NCI-H2107 treated with DMSO at 0.1 percent for 48 hours (cell line): Measurements from ENCODE around the gene ADARB1.

Source experiments
- DNase-seq: peaks from one replicate; lab custom pipeline; 2025; ENCODE audit not compliant: unreplicated experiment; lab: John Stamatoyannopoulos, UW

ADARB1 gene

DNA sequence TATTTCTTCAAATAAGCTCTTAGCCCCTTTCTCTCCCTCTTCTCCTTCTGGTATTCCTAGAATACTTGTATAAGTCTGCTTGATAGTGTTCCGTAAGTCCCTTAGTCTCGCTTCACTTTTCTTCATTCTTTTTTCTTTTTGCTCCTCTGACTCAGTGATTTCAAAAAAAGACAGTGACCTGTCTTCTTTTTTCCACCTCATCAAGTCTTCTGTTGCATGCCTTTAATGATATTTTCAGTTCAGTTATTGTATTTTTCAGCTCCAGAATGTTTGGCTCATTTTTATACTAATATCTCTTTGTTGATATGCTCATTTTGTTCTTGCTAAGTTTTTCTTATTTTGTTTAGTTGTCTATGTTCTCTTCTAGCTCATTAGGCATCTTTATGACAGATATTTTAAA, 115.6 kb downstream of the ADARB1 start:
- no peak for DNase-seq

DNA sequence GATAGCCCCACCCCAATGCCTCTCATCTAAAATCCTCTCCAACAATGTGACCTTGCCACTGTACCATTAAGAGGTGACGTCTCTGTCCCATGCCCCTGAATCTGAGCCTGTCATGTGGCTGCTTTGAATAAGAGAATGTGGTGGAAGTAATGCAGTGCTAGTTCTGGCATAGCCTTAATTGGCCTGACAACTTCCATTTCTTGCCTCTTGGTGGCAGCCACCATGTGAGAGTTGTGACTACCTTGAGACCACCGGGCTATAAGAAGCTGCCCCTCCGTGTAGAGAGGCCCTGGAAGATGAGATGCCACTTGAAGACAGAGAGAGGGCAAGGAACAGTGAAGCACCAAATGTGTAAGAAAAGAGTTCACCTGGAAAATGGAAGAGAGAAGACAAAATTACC, 118.0 kb downstream of the ADARB1 start:
- DNase-seq: no peak

DNA sequence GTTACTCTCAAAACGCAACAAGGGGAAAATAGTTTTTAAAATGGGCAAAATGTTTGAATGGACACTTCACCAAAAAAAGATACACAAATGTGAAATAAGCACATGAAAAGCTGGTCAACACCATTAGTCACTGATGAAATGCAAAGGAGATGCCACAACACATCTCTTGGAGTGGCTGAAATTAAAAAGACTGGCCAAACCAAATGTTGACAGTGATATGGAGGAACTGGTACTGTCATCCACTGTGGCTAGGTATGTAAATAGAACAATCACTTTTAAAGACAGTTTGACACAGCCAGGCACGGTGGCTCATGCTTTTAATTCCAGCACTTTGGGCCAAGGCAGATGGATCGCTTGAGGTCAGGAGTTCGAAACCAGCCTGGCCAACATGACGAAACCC, 122.2 kb downstream of the ADARB1 start:
- no peak for DNase-seq

DNA sequence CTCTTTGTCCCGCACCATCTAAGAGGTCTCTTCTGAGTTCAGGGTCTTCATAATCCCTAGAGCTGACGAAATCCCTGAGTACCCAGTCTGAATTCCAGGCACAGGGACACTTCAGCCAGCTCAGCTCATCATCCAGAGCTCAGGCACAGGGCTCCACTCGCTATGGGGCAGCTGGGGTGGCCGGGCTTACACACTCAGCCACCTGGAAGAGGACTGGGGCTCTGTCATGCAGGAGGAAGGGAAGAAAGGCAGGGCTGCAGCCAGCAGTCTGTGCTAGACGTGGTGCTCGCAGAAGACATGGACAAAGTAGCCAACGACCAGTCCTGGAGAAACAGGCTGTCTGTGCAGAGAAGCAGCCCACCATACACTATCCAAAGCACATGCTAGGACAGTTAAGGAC, 124.8 kb downstream of the ADARB1 start:
- DNase-seq: no peak

DNA sequence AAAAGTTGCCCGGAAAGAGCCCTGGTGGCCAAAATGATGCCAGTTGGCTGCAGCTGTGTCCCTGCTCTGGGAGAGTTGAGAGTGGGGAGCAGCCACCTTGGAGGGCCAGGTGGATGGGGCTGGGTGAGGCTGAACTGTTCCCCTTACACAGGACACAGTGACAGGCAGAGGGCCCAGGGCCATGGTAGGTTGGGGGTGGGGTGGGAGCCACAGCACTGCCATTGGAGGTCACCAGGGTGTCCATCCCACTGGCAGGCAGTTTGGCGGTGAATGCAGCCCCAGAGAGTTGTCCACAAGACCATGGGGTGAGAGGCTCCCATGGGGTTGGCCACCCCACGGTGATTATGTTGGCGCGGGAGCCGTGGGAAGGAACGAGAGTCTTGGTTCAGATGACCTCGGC, 125.7 kb downstream of the ADARB1 start:
- no peak for DNase-seq

DNA sequence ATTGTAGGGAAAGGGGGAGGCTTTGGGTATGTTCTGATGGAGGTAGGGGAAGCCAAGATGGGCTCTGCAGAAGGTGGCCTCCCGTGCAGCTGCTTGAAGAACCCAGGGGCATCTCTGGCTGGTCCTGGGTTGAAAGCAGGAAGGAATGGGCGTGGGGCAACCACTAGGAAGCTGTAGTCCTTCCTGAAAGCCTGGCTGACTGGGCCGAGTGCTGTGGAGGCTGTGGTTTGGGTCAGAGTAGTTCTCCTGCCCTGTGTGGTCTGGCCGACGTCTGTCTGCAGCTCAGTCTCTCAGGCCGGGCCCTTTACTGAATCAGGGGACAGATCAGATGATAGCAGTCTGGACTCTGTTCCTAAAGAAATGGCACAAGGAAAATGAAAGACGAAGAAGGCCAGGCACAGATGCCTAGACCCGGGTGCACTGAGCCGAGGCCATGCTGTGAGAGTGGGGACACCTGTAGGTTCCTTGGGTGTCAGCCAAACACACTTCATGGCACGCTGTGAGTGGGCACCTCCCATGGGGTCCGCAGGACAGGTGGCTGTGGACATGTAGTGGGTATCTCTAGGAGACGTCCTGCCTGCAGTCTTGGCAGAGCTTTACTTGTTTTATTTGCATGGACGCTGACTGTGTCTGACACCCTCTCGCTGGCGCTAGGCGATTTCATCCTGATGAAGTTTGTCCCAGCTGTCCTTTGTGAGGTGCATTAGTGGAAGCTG, 126.4 kb downstream of the ADARB1 start:
- no peak for DNase-seq

DNA sequence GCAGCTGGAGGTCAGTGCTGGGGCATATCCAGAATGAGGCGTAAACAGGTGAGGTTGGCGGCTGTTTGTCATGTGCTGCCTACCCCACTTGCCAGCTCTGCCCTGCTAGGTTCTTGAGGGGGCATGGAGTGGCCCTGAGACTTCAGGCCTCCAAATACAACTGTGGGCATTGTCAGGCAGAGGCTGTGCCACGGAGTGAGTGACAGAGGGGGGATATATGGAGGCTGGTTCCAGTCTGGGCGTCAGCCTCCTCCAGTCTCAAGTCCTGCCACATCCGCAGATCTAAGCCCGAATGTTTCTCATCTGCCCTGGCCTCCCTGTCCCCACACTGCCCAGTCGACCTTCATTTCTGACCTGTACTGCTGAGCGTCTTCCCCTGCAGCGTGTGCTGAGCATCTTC, 128.0 kb downstream of the ADARB1 start:
- no peak for DNase-seq

DNA sequence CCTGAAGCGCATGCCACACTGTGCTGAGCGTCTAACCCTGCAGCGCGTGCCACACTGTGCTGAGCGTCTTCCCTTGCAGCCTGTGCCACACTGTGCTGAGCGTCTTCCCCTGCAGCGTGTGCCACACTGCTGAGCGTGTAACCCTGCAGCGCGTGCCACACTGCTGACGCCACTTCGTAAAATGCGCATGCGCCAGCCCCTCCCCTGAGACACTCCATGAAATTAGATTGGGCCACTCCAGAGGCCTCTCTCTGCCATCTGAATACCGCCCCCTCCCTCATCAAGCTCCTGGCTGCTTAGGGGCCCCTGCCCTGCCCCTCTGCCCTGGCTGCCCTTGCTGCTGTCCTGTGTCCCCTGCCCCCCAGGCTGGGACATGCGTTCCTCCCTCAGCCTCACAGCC, 128.5 kb downstream of the ADARB1 start:
- DNase-seq: no peak

DNA sequence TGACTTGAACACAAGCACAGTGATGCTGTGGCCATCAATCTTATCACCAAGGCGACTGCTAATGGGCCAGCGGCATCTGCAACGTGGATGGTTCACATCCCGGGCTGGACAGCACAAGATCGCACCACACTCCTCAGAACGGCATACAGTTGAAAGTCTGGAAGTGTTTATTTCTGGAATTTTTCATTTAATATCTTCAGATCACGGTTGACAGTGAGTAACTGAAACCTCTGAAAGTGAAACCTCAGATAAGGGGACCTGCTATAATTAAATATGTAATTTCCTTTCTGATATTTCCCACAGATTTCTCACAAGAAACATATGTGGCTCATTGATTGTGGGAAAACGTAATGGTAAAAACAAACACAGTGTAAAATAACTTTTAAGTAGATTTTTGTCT, 129.6 kb downstream of the ADARB1 start:
- no peak for DNase-seq

DNA sequence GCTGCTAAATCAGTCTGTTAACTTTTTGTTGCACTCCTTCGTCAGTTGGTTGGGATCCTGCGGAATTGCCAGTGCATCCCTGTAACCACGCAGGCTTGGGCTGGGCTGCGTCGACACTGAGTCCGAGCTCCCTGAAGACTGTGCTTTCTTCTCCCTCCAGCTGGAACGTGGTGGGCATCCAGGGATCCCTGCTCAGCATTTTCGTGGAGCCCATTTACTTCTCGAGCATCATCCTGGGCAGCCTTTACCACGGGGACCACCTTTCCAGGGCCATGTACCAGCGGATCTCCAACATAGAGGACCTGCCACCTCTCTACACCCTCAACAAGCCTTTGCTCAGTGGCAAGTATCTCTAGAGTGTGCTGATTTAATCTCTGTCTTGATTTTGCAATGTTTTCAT, 130.0 kb downstream of the ADARB1 start:
- no peak for DNase-seq

DNA sequence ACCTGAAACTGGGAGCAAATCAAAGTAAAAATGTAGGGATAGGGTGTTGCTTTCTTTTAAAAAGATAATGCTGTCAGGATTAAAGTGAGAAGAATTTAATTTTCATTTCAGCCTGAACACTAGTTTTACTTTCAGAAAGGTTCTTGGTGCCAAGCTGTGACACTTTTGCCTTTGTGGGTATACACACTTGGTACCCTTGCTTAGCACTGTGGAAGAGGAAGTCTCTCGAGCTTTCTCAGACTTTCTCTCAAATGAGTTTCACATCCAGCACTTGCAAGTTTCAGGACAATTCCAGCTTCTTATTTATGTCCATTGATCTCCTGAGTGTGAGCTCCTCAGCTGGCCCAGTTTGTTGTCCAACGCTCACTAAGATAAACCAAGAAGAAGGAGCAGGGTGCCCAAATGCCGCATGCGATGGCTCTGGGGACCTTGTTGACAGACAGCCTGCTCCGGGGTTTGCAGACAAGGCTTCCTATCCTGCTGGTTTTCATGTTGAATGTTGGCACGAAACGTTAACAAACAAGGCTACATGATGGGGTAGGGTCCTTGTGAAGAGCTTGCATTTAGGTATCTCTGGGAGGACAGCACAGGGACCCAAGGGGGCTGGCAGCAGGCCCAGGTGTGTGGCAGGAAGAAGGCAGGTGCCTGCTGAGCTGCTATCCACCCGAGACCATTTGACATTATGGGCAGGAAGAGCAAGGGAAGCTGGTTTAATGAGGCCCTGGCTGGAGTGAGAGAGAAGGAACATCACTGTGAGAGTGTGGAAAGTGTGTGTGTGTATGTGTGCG, 133.7 kb downstream of the ADARB1 start:
- no peak for DNase-seq

DNA sequence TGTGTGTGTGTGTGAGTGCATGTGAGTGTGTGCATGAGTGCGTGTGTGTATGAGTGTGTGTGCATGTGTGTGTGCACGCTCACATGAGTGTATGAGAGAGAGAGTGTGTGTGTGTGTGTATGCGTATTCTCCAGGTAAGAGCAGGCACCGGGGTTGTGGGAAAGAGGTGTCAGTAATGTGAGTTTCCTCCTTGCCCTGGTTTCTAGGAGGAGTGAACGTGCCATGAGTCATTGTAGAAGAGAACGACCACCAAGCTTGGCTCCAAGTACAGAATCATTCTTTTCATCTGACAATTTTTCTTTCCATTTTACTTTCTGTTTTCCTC, 134.2 kb downstream of the ADARB1 start:
- DNase-seq: no peak

DNA sequence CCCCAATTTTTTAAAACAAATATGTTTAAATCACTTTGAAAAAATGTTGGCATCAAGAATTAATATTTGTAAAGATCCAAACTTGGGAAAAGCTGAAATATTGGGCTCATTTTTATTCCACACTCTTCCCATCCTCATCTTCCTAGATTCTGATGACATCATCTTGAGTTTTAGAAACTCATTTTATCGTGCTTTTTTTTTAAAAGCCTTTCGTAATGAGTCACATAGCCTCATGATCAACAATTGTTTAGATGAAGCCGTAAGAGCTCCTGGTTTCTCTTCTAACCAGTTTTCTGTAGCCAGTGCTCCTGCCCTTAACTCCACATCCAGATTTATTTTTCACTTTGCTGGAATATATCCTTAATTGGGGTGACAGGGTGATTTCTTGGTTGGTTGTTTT, 134.7 kb downstream of the ADARB1 start:
- no peak for DNase-seq

DNA sequence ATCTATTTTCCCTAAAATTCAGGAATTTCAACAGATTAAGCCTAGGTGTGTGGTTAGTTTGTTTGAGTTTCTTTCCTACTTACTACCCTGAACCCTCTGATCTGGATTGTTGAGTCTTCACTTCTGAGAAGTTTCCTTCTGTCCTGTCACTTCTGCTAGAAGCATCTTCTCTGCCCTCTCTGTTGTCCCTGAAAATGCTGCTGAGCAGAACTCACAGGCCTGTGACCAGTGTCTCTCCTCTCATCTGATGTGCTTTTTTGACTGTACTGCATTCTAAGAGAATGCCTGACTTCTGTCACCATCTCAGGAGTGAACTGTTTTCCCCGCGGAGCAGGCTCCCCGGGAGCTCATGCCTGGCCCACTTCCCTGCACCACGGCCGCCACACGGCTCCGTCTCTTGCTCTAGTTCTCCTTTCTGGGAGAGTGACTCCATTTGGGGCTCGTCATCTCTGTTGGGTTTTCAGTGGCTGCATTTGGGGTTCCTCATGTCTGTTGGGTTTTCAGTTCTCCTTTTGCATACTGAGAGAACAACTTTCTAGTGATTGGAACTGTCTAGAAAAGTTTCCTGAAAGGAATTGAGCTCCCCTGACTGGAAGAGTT, 135.4 kb downstream of the ADARB1 start:
- no peak for DNase-seq

DNA sequence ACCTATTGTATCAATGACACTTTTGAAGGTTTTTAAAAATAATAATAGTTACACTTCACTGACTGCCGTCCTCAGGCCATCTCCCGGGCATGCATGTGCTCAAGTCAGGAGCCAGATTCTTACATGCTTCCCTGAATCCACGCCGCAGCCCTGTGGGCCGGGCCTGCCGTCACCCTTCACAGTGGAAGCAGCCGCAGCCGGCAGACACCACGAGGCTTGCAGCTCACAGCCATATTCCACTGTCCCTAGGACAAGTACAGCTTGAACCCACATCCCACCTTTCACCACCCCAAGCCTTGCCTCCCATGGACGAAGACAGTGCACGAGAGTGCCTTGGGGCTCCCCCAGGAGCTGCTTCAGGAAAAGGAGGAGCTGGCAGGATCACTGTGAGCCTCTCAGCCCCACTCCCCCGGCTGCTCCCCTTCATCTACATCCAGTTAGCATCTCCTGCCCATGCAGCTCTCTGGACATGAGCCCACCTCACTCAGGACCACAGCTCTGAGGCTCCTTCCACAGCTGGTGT, 136.1 kb downstream of the ADARB1 start:
- no peak for DNase-seq

DNA sequence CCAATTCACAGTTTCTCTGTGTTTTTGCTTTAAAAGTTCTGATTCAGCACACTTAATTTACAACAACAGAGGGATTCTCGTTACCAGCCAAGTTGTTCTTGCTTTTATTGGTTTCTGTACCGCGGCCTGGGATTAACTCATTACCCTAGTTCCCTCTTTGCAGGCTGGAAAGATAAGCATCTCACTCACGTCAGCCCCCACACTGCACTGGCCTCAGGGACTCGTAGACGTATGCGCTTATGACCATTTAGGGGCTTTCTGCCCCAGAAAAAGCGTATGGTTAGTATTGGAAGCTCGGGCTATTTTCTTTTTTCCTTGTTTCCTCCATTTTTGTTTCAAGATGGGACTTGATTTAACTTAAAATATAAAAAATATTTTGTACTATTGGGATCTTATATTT, 137.3 kb downstream of the ADARB1 start:
- no peak for DNase-seq

DNA sequence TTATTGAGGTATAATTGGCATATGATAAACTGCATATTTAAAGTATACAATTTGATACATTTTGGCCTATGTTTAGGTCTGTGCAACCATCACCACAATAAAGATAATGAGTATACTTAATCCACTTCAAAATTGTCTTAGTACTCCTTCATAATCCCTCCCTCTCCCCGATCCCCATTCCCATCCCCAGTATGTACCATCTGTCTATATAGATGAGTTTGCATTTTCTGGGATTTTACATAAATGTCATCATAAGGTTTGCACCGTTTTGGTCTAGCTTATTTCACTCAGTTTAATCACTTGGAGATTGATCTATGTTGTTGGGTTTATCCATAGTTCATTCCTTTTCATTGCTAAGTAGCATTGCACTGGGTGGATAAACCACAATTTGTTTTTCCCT, 139.0 kb downstream of the ADARB1 start:
- DNase-seq: no peak

DNA sequence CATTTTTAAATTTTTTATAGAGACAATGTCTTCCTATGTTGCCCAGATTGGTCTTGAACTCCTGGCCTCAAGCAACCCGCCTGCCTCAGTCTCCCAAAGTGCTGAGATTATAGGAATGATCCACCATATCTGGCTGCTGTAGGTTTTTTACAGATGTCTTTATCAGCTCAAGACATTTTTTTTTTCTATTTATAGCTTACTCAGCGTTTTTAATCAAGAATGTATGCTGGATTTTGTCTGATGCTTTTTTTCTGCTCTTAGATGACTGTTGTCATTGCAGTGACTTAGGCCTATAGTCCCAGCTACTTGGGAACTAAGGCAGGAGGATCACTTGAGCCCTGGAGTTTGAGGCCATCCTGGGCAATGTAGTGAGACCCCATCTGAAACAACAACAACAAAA, 140.8 kb downstream of the ADARB1 start:
- DNase-seq: no peak

DNA sequence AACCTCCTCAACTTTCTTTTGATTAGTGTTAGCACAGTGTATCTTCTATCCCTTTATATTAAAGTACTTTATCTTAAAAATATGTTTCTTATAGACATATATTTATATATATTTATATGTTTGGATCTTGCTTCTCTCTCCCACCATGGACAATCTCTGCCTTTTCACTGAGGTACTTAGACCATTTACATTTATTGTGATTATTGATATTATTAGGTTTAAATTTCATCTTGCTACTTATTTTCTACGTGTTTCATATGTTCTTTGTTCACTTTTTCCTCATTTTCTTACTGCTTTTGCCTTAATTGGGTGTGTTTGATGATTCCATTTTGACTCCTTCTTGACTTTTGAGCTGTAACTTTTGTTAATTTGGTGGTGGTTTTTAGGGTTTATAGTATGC, 142.6 kb downstream of the ADARB1 start:
- no peak for DNase-seq

DNA sequence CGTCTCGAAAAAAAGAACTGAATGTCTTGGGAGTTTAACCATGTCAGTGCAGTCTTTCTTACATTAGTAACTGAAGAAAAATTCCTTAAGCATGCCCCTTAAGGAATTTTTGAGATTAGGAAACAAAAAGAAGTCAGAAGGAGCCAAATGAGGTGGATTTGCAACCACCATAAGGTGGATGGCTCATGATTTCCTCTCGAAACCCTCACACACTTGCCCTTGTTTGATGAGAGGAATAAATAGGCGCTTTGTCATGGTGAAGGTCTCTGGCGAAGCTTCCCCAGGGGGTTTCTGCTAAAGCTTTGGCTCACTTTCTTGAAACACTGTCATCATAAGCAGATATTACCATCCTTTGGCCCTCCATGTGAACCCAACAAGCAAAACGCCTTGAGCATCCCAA, 145.1 kb downstream of the ADARB1 start:
- no peak for DNase-seq

DNA sequence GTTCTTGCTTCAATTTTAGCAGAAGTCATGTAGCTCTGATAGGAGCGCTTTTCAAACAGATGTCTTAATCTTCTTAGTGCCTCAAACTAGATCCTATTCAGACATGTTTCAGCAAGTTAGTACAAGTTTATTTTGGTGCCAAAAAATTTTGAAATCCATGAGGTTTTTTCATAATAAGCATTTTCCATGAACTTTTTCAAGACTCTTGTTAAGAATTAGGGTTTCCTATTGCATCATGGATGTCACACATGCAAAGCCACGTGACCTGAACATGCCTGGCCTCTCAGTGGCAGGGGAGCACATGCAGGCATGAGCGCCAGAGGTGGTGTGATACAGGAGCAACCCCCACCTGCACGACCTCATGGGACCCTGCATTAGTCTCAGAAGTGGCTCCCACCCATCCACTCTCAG, 145.7 kb downstream of the ADARB1 start:
- DNase-seq: no peak
